ENCODE data around the gene HEBP2. TPM values are rescaled to one million over a fixed set of nuclear protein-coding genes. Genes with fewer than 3 reads are reported as not detected.

Gene HEBP2
- total and polyA plus RNA-seq, 7 donors, result 16.6 to 75.3 (median 46.3) TPM

GRCh38 chr6:138440758-138441357, 36.8 kb downstream of the HEBP2 start:
- Histone ChIP-seq H3K4me1 (no peaks in the 10 kb centered on the region), H3K4me3 (no peak overlapping the region), H3K9me3 (no peaks in the 10 kb centered on the region), H3K36me3 (no peaks in the 10 kb centered on the region), H3K27ac (no peak overlapping the region), H3K27me3 (no peaks in the 10 kb centered on the region)
- TF ChIP-seq EP300 (IDR thresholded peaks at IDR 0.05) (no peak), POLR2A (IDR thresholded peaks at IDR 0.05) (no peak), CTCF (IDR thresholded peaks at IDR 0.05) (no peak)
- WGBS, 2 donors, result 47 to 63% methylated on average over 4 of the region's 4 CpGs
- DNase-seq, result no peak
- intact Hi-C loops (cut with DNase I), result no loop called here

- Histone ChIP-seq H3K27me3 (no peaks in the 10 kb centered on the region), H3K36me3 (no peaks in the 10 kb centered on the region), H3K27ac (no peak overlapping the region), H3K4me3 (no peak overlapping the region), H3K9me3 (no peaks in the 10 kb centered on the region), H3K4me1 (no peaks in the 10 kb centered on the region)
- DNase-seq, result no peak
- intact Hi-C loops (cut with DNase I), result no loop called here
- WGBS, 2 donors, result 93 to 95% methylated on average over 6 of the region's 6 CpGs
- TF ChIP-seq CTCF (IDR thresholded peaks at IDR 0.05), result no peak
- no peak for TF ChIP-seq EP300 (IDR thresholded peaks at IDR 0.05)
- no peak for TF ChIP-seq POLR2AphosphoS5 (IDR thresholded peaks at IDR 0.05)
- TF ChIP-seq POLR2A (IDR thresholded peaks at IDR 0.05), result no peak
These were observed 37.9 kb downstream of the HEBP2 start for GRCh38 chr6:138441965-138442364.

GRCh38 chr6:138442663-138443062, 38.6 kb downstream of the HEBP2 start:
- no peaks in the 10 kb centered on the region for H3K4me1 ChIP-seq
- no peaks in the 10 kb centered on the region for H3K27me3 ChIP-seq
- no peaks in the 10 kb centered on the region for H3K36me3 ChIP-seq
- DNase-seq, result no peak
- 17 to 75% methylated on average over 2 of the region's 2 CpGs for WGBS, 2 donors
- intact Hi-C loops (cut with DNase I), result no loop called here
- no peak overlapping the region for H3K4me3 ChIP-seq
- H3K27ac ChIP-seq, result no peak overlapping the region
- TF ChIP-seq POLR2AphosphoS5 (IDR thresholded peaks at IDR 0.05) (no peak), CTCF (IDR thresholded peaks at IDR 0.05) (no peak), POLR2A (IDR thresholded peaks at IDR 0.05) (no peak)
- no peaks in the 10 kb centered on the region for H3K9me3 ChIP-seq

GRCh38 chr6:138443979-138444378, 40.0 kb downstream of the HEBP2 start:
- no peaks in the 10 kb centered on the region for H3K4me1 ChIP-seq
- intact Hi-C loops (cut with DNase I), result no loop called here
- no peaks in the 10 kb centered on the region for H3K36me3 ChIP-seq
- H3K27ac ChIP-seq, result no peak overlapping the region
- no peaks in the 10 kb centered on the region for H3K27me3 ChIP-seq
- H3K4me3 ChIP-seq, result no peak overlapping the region
- TF ChIP-seq POLR2A (IDR thresholded peaks at IDR 0.05), result no peak
- no peak for TF ChIP-seq CTCF (IDR thresholded peaks at IDR 0.05)
- no peak for TF ChIP-seq POLR2AphosphoS5 (IDR thresholded peaks at IDR 0.05)
- TF ChIP-seq EP300 (IDR thresholded peaks at IDR 0.05), result no peak
- no peak for DNase-seq
- no peaks in the 10 kb centered on the region for H3K9me3 ChIP-seq

- 92% methylated on average over 6 of the region's 6 CpGs for WGBS, 2 donors
- Histone ChIP-seq H3K4me1 (no peaks in the 10 kb centered on the region), H3K27ac (no peak overlapping the region), H3K36me3 (no peaks in the 10 kb centered on the region), H3K9me3 (no peaks in the 10 kb centered on the region), H3K4me3 (no peak overlapping the region), H3K27me3 (no peaks in the 10 kb centered on the region)
- DNase-seq, result no peak
- no peak for TF ChIP-seq CTCF (IDR thresholded peaks at IDR 0.05)
- no peak for TF ChIP-seq POLR2A (IDR thresholded peaks at IDR 0.05)
- no peak for TF ChIP-seq EP300 (IDR thresholded peaks at IDR 0.05)
- no peak for TF ChIP-seq POLR2AphosphoS5 (IDR thresholded peaks at IDR 0.05)
- intact Hi-C loops (cut with DNase I), result no loop called here
These were observed 42.8 kb downstream of the HEBP2 start for GRCh38 chr6:138446821-138447220.

All from sigmoid colon (tissue), 7 donors.